Keratinocyte (primary cell): Measurements from ENCODE around the gene SCARB1.

Source experiments
- EZH2 ChIP-seq: IDR thresholded peaks from one replicate; pipeline ENCODE4 v1.6.1; 2012; ENCODE audit warnings: inconsistent platforms, mild to moderate bottlenecking, low read length, moderate library complexity
- TF ChIP-seq, protein P1 (sequence below), 3 experiments: IDR thresholded peaks in 1 of 3; conservative IDR thresholded peaks in 1 of 3; optimal IDR thresholded peaks in 1 of 3; 2 replicates in 2 of 3; 3 replicates in 1 of 3; pipeline versions ENCODE3 to v1.5.1; 2011; ENCODE audit warnings: low read length in 3 of 3, mild to moderate bottlenecking in 3 of 3, moderate library complexity in 2 of 3, control low read depth in 1 of 3, inconsistent platforms in 1 of 3; ENCODE audit not compliant: insufficient read depth in 2 of 3; ENCODE audit errors: extremely low read depth in 1 of 3

- TF ChIP-seq, protein P1, sequence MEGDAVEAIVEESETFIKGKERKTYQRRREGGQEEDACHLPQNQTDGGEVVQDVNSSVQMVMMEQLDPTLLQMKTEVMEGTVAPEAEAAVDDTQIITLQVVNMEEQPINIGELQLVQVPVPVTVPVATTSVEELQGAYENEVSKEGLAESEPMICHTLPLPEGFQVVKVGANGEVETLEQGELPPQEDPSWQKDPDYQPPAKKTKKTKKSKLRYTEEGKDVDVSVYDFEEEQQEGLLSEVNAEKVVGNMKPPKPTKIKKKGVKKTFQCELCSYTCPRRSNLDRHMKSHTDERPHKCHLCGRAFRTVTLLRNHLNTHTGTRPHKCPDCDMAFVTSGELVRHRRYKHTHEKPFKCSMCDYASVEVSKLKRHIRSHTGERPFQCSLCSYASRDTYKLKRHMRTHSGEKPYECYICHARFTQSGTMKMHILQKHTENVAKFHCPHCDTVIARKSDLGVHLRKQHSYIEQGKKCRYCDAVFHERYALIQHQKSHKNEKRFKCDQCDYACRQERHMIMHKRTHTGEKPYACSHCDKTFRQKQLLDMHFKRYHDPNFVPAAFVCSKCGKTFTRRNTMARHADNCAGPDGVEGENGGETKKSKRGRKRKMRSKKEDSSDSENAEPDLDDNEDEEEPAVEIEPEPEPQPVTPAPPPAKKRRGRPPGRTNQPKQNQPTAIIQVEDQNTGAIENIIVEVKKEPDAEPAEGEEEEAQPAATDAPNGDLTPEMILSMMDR (optimal IDR thresholded peaks at IDR 0.05 in 1 of 3, IDR thresholded peaks at IDR 0.05 in 1 of 3, conservative IDR thresholded peaks at IDR 0.05 in 1 of 3; ENCODE audit: extremely low read depth in 1 of 3, insufficient read depth in 2 of 3, low read length in 3 of 3): no peak
- TF ChIP-seq EZH2: no peak
Measured at GRCh38 chr12:124852911-124853427, 10.7 kb downstream of the SCARB1 start.
